Peyer's patch (tissue), 4 donors: ENCODE results near the gene ANKIB1.

Experiments
- POLR2A ChIP-seq, 2 donors: fragments of 450-650 bp; IDR thresholded peaks; one replicate each; pipeline ENCODE4 v1.5.1; 2017; ENCODE audit warnings: antibody characterized with exemption in 2 of 2, mild to moderate bottlenecking in 2 of 2, moderate library complexity in 2 of 2
- TF ChIP-seq, protein P1 (sequence below), 6 experiments: fragments of 450-650 bp in 4 of 6; fragments of 200-600 bp in 2 of 6; sonication (generic) in 1 of 6; IDR thresholded peaks; one replicate each; pipeline ENCODE4 v1.5.1; 2017 to 2019; ENCODE audit warnings: antibody characterized with exemption in 6 of 6, mild to moderate bottlenecking in 3 of 6, moderate library complexity in 1 of 6

DNA sequence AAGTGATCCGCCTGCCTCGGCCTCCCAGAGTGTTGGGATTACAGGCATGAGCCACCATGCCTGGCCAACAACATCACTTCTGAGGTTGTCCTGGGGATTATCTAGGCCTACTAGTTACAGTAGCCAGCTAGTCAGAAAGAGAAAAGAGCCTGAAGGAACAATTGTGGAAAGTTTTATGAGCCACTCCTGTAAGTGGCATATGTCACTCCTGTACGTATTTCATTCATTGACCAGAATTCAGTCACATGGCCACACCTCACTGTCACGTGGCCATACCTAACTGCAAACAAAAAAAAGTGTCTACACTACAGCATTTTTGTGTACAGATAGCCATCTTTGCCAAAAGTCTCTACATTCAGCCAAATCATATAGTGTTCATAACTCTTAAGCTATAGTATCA, 85.7 kb downstream of the ANKIB1 start:
- TF ChIP-seq, protein P1, sequence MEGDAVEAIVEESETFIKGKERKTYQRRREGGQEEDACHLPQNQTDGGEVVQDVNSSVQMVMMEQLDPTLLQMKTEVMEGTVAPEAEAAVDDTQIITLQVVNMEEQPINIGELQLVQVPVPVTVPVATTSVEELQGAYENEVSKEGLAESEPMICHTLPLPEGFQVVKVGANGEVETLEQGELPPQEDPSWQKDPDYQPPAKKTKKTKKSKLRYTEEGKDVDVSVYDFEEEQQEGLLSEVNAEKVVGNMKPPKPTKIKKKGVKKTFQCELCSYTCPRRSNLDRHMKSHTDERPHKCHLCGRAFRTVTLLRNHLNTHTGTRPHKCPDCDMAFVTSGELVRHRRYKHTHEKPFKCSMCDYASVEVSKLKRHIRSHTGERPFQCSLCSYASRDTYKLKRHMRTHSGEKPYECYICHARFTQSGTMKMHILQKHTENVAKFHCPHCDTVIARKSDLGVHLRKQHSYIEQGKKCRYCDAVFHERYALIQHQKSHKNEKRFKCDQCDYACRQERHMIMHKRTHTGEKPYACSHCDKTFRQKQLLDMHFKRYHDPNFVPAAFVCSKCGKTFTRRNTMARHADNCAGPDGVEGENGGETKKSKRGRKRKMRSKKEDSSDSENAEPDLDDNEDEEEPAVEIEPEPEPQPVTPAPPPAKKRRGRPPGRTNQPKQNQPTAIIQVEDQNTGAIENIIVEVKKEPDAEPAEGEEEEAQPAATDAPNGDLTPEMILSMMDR (IDR thresholded peaks at IDR 0.05), result no peak
- TF ChIP-seq POLR2A (IDR thresholded peaks at IDR 0.05), result no peak
